ENCODE data around the gene RNF220. TPM values are rescaled to one million over a fixed set of nuclear protein-coding genes. Genes with fewer than 3 reads are reported as not detected.

The RNF220 gene
- total RNA-seq, 6 experiments from 2014 or later = 19.2 to 57.9 (median 23.0) TPM

- ATAC-seq = no peak
- TF ChIP-seq, protein P1, sequence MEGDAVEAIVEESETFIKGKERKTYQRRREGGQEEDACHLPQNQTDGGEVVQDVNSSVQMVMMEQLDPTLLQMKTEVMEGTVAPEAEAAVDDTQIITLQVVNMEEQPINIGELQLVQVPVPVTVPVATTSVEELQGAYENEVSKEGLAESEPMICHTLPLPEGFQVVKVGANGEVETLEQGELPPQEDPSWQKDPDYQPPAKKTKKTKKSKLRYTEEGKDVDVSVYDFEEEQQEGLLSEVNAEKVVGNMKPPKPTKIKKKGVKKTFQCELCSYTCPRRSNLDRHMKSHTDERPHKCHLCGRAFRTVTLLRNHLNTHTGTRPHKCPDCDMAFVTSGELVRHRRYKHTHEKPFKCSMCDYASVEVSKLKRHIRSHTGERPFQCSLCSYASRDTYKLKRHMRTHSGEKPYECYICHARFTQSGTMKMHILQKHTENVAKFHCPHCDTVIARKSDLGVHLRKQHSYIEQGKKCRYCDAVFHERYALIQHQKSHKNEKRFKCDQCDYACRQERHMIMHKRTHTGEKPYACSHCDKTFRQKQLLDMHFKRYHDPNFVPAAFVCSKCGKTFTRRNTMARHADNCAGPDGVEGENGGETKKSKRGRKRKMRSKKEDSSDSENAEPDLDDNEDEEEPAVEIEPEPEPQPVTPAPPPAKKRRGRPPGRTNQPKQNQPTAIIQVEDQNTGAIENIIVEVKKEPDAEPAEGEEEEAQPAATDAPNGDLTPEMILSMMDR (IDR thresholded peaks at IDR 0.05) = no peak
- TF ChIP-seq POLR2A (IDR thresholded peaks at IDR 0.05) = no peak
- peak overlapping the region; percentile 21 to 70 (median 69) for H3K4me3 ChIP-seq
- no peaks in the 10 kb centered on the region for H3K27me3 ChIP-seq
- H3K27ac ChIP-seq = peak overlapping the region; percentile 74 to 97 (median 94)
- no peaks in the 10 kb centered on the region for H3K9me3 ChIP-seq
- 73% methylated on average over 7 of the region's 7 CpGs for WGBS (ENCODE audit: insufficient coverage, low coverage, low lambda C conversion rate, missing lambda C conversion rate)
- intact Hi-C loops (cut with DNase I) = no loop called here
- no peaks in the 10 kb centered on the region for H3K36me3 ChIP-seq
- DNase-seq = peak in 1 of 3 donors; percentile 35
- peaks cover 0 to 70% (median 38%) of the 10 kb centered on the region in 4 donors for H3K4me1 ChIP-seq
Observed at GRCh38 chr1:44675186-44675585, 270.1 kb downstream of the RNF220 start.

GRCh38 chr1:44676484-44677200, 271.6 kb downstream of the RNF220 start:
- H3K27ac ChIP-seq = peak overlapping the region; percentile 74 to 97 (median 94)
- no peaks in the 10 kb centered on the region for H3K27me3 ChIP-seq
- 50% methylated on average over 5 of the region's 5 CpGs for WGBS (ENCODE audit: insufficient coverage, low coverage, low lambda C conversion rate, missing lambda C conversion rate)
- ATAC-seq (peak in 1 of 4 donors; percentile 7), DNase-seq (no peak)
- no peaks in the 10 kb centered on the region for H3K9me3 ChIP-seq
- TF ChIP-seq, protein P1 (IDR thresholded peaks at IDR 0.05) = no peak
- TF ChIP-seq POLR2A (IDR thresholded peaks at IDR 0.05) = no peak
- H3K4me3 ChIP-seq = no peak overlapping the region
- intact Hi-C loops (cut with DNase I) = no loop called here
- H3K36me3 ChIP-seq = no peaks in the 10 kb centered on the region
- peaks cover 0 to 78% (median 39%) of the 10 kb centered on the region in 4 donors for H3K4me1 ChIP-seq

- DNase-seq (peak in 1 of 3 donors; percentile 27), ATAC-seq (peak in 3 of 4 donors; percentile 7 to 16 (median 10))
- Histone ChIP-seq H3K36me3 (no peaks in the 10 kb centered on the region), H3K4me3 (no peak overlapping the region), H3K27ac (peak overlapping the region; percentile 74 to 97 (median 94)), H3K9me3 (no peaks in the 10 kb centered on the region), H3K4me1 (peaks cover 0 to 76% (median 39%) of the 10 kb centered on the region in 4 donors), H3K27me3 (no peaks in the 10 kb centered on the region)
- intact Hi-C loops (cut with DNase I) = no loop called here
- WGBS (ENCODE audit: insufficient coverage, low coverage, low lambda C conversion rate, missing lambda C conversion rate) = 35% methylated on average over 6 of the region's 6 CpGs
- TF ChIP-seq, protein P1 (IDR thresholded peaks at IDR 0.05) = peak; percentile 59 to 90 (median 66)
- peak; percentile 84 for TF ChIP-seq POLR2A (IDR thresholded peaks at IDR 0.05)
Observed at GRCh38 chr1:44677201-44677766, 272.2 kb downstream of the RNF220 start.

DNA sequence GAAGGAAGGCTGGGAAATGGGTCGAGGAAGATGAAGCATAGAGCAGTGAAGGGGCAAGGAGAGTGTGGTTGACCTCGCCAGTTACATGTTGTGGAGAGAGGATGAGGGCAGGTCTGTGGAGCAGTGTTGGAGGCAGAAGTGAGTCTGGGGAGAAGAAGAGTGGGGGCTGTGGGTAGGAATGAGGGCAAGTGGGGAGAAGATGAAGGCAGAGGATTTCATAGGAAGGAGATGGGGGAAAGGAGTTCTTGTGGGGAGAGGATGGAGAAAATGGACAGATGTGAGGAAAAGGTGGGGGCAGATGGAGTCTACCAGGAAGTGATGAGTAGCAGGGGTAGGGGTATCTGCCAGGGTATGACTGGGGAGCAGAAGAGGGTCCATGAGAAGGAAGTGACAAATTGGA, 273.1 kb downstream of the RNF220 start:
- peak overlapping the region; percentile 74 to 97 (median 94) for H3K27ac ChIP-seq
- no peak for TF ChIP-seq POLR2A (IDR thresholded peaks at IDR 0.05)
- TF ChIP-seq, protein P1 (IDR thresholded peaks at IDR 0.05) = no peak
- H3K27me3 ChIP-seq = no peaks in the 10 kb centered on the region
- intact Hi-C loops (cut with DNase I) = no loop called here
- H3K9me3 ChIP-seq = no peaks in the 10 kb centered on the region
- no peak overlapping the region for H3K4me3 ChIP-seq
- H3K36me3 ChIP-seq = no peaks in the 10 kb centered on the region
- peak in 1 of 3 donors; percentile 2 for DNase-seq
- peaks cover 0 to 76% (median 38%) of the 10 kb centered on the region in 4 donors for H3K4me1 ChIP-seq
- ATAC-seq = no peak
- 69% methylated on average over 2 of the region's 2 CpGs for WGBS (ENCODE audit: insufficient coverage, low coverage, low lambda C conversion rate, missing lambda C conversion rate)
